Progenitor cell of endocrine pancreas (in vitro differentiated cells): ENCODE results near the gene DENND1A. TPM values are rescaled to one million over a fixed set of nuclear protein-coding genes. Genes with fewer than 3 reads are reported as not detected.

Source experiments
- DNase-seq: peaks from one replicate; pipeline ENCODE4 v3.0.0; 2021; ENCODE audit warnings: low spot score; ENCODE audit not compliant: unreplicated experiment
- H3K27ac Mint-ChIP-seq: 2 replicates; pipeline ENCODE4 v1.8.0; 2021; ENCODE audit warnings: mild to moderate bottlenecking, moderate library complexity, mixed read lengths
- H3K27me3 Mint-ChIP-seq: 2 replicates; pipeline ENCODE4 v1.8.0; 2021; ENCODE audit warnings: mixed read lengths
- H3K36me3 Mint-ChIP-seq: 2 replicates; pipeline ENCODE4 v1.8.0; 2022; ENCODE audit warnings: mixed read lengths; ENCODE audit not compliant: insufficient read depth
- H3K4me1 Mint-ChIP-seq: 2 replicates; pipeline ENCODE4 v1.8.0; 2021; ENCODE audit warnings: low read depth, mixed read lengths
- H3K4me3 Mint-ChIP-seq: 2 replicates; pipeline ENCODE4 v1.8.0; 2021; ENCODE audit warnings: low read depth, mild to moderate bottlenecking, moderate library complexity, mixed read lengths
- H3K9me3 Mint-ChIP-seq: 2 replicates; pipeline ENCODE4 v1.8.0; 2021; ENCODE audit warnings: low read depth, mixed read lengths
- total RNA-seq: library from RNA; stranded (reverse); gene quantifications from 2 replicates; pipeline ENCODE4 v1.2.1, GENCODE V29; 2021
- TF ChIP-seq, protein P1 (sequence below): fragments of 200-600 bp; sonication (generic); IDR thresholded peaks from one replicate; pipeline ENCODE4 v1.5.0; 2021; ENCODE audit warnings: antibody characterized with exemption, mild to moderate bottlenecking; ENCODE audit not compliant: unreplicated experiment

The DENND1A gene
- total RNA-seq, 1 donor from 2014 or later, result 20.1 TPM

- no peak for DNase-seq
- H3K36me3 Mint-ChIP-seq, result peaks cover 21% of the 10 kb centered on the region
- H3K9me3 Mint-ChIP-seq, result peaks cover 18% of the 10 kb centered on the region
- no peaks in the 10 kb centered on the region for H3K4me1 Mint-ChIP-seq
- no peak overlapping the region for H3K27ac Mint-ChIP-seq
- H3K4me3 Mint-ChIP-seq, result no peak overlapping the region
- TF ChIP-seq, protein P1, sequence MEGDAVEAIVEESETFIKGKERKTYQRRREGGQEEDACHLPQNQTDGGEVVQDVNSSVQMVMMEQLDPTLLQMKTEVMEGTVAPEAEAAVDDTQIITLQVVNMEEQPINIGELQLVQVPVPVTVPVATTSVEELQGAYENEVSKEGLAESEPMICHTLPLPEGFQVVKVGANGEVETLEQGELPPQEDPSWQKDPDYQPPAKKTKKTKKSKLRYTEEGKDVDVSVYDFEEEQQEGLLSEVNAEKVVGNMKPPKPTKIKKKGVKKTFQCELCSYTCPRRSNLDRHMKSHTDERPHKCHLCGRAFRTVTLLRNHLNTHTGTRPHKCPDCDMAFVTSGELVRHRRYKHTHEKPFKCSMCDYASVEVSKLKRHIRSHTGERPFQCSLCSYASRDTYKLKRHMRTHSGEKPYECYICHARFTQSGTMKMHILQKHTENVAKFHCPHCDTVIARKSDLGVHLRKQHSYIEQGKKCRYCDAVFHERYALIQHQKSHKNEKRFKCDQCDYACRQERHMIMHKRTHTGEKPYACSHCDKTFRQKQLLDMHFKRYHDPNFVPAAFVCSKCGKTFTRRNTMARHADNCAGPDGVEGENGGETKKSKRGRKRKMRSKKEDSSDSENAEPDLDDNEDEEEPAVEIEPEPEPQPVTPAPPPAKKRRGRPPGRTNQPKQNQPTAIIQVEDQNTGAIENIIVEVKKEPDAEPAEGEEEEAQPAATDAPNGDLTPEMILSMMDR, result no peak
- H3K27me3 Mint-ChIP-seq, result peaks cover 61% of the 10 kb centered on the region
These were observed 270.6 kb downstream of the DENND1A start for GRCh38 chr9:123659358-123659757.

- Mint-ChIP-seq H3K36me3 (peaks cover 18% of the 10 kb centered on the region), H3K9me3 (peaks cover 14% of the 10 kb centered on the region), H3K27ac (no peak overlapping the region), H3K4me3 (no peak overlapping the region), H3K27me3 (peaks cover 66% of the 10 kb centered on the region), H3K4me1 (no peaks in the 10 kb centered on the region)
- DNase-seq, result no peak
- TF ChIP-seq, protein P1, result no peak
These were observed 271.1 kb downstream of the DENND1A start for GRCh38 chr9:123658792-123659191.

GRCh38 chr9:123657941-123658340 lies 272.0 kb downstream of the DENND1A start:
- Mint-ChIP-seq H3K9me3 (peaks cover 13% of the 10 kb centered on the region), H3K27ac (no peak overlapping the region)
- no peak for DNase-seq

GRCh38 chr9:123657099-123657498 lies 272.8 kb downstream of the DENND1A start:
- H3K36me3 Mint-ChIP-seq, result peaks cover 8% of the 10 kb centered on the region
- H3K9me3 Mint-ChIP-seq, result peaks cover 8% of the 10 kb centered on the region
- DNase-seq, result no peak
- no peaks in the 10 kb centered on the region for H3K4me1 Mint-ChIP-seq
- TF ChIP-seq, protein P1, result no peak
- H3K27ac Mint-ChIP-seq, result no peak overlapping the region
- no peak overlapping the region for H3K4me3 Mint-ChIP-seq
- peaks cover 82% of the 10 kb centered on the region for H3K27me3 Mint-ChIP-seq

More at GRCh38 chr9:123657941-123658340, 272.0 kb downstream of the DENND1A start:
- Mint-ChIP-seq H3K4me3 (no peak overlapping the region), H3K27me3 (peaks cover 73% of the 10 kb centered on the region), H3K4me1 (no peaks in the 10 kb centered on the region), H3K36me3 (peaks cover 16% of the 10 kb centered on the region)
- TF ChIP-seq, protein P1, result no peak

- peaks cover 3% of the 10 kb centered on the region for H3K9me3 Mint-ChIP-seq
- no peak for DNase-seq
- TF ChIP-seq, protein P1, result no peak
- H3K36me3 Mint-ChIP-seq, result peaks cover 3% of the 10 kb centered on the region
- H3K27ac Mint-ChIP-seq, result no peak overlapping the region
- H3K4me3 Mint-ChIP-seq, result no peak overlapping the region
- no peaks in the 10 kb centered on the region for H3K4me1 Mint-ChIP-seq
- H3K27me3 Mint-ChIP-seq, result peaks cover 80% of the 10 kb centered on the region
These were observed 273.4 kb downstream of the DENND1A start for GRCh38 chr9:123656565-123656964.
